ENCODE results near the gene MARK3. TPM values are rescaled to one million over a fixed set of nuclear protein-coding genes. Genes with fewer than 3 reads are reported as not detected.

MARK3 gene
- total RNA-seq, 1 experiment from 2014 or later, result 72.5 TPM

- H3K4me2 ChIP-seq (ENCODE audit: low read length), result no peak overlapping the region
- no peaks in the 10 kb centered on the region for H4K20me1 ChIP-seq (ENCODE audit: insufficient read depth)
- no peak overlapping the region for H3K9ac ChIP-seq (ENCODE audit: low read length)
- no peak overlapping the region for H3K4me3 ChIP-seq (replicated peaks in 1 of 2; ENCODE audit: low read depth in 1 of 2, low read length in 2 of 2)
- BruUV-seq (replicated peaks), result TSS peak; percentile 6
- no peaks in the 10 kb centered on the region for H3K9me2 ChIP-seq (ENCODE audit: insufficient read depth)
- H2AFZ ChIP-seq (ENCODE audit: low read depth, low read length, poor library complexity, severe bottlenecking), result no peak overlapping the region
- H3K79me2 ChIP-seq (ENCODE audit: insufficient read depth, low read length), result peaks cover 18% of the 10 kb centered on the region
- no peak for TF ChIP-seq CTCF (IDR thresholded peaks at IDR 0.05 in 2 of 3, conservative IDR thresholded peaks at IDR 0.05 in 1 of 3; ENCODE audit: borderline replicate concordance in 1 of 3, insufficient read depth in 1 of 3, low read depth in 2 of 3, low read length in 2 of 3)
- TF ChIP-seq ZFX (IDR thresholded peaks at IDR 0.05), result no peak
- TF ChIP-seq MAX (IDR thresholded peaks at IDR 0.05), result no peak
- TF ChIP-seq ZNF274 (IDR thresholded peaks at IDR 0.05; ENCODE audit: low read depth, low read length), result no peak
- no peak for TF ChIP-seq ELF1 (IDR thresholded peaks at IDR 0.05; ENCODE audit: borderline replicate concordance, low read depth)
- no peak for TF ChIP-seq REST (IDR thresholded peaks at IDR 0.05; ENCODE audit: low read depth)
- TF ChIP-seq EZH2phosphoT487 (IDR thresholded peaks at IDR 0.05; ENCODE audit: borderline replicate concordance), result no peak
- no peak for TF ChIP-seq TCF7L2 (IDR thresholded peaks at IDR 0.05; ENCODE audit: borderline replicate concordance, extremely low read depth, insufficient read depth, insufficient read length)
- no peak for TF ChIP-seq ATF3 (IDR thresholded peaks at IDR 0.05)
- TF ChIP-seq POLR2A (IDR thresholded peaks at IDR 0.05; ENCODE audit: borderline replicate concordance, extremely low read depth, insufficient read depth, insufficient read length), result no peak
- TF ChIP-seq SIN3A (IDR thresholded peaks at IDR 0.05; ENCODE audit: low read depth), result no peak
- no peak for TF ChIP-seq RAD21 (IDR thresholded peaks at IDR 0.05; ENCODE audit: low read depth)
- TF ChIP-seq CBX3 (IDR thresholded peaks at IDR 0.05; ENCODE audit: low read depth), result no peak
- no peak for TF ChIP-seq SP1 (IDR thresholded peaks at IDR 0.05; ENCODE audit: low read depth)
- TF ChIP-seq YY1 (IDR thresholded peaks at IDR 0.05; ENCODE audit: extremely low read depth, insufficient replicate concordance, low read depth, low read length), result no peak
- no peak for TF ChIP-seq CEBPB (IDR thresholded peaks at IDR 0.05; ENCODE audit: low read depth)
- TF ChIP-seq FOSL1 (IDR thresholded peaks at IDR 0.05; ENCODE audit: low read depth), result no peak
- ChIA-PET RAD21 (ENCODE audit: low non-redundant PET in 1 of 2, low total read pairs in 2 of 2, uncharacterized antibody in 2 of 2, unreplicated experiment in 2 of 2) (no interaction called here), POLR2A (interaction anchor here (2.8 kb wide), 1 partner anchor 14 kb away, joined by 9 read pairs; the partner anchor contains the start of gene CKB), CTCF (no interaction called here)
- H3K27ac ChIP-seq (ENCODE audit: low read depth, low read length), result no peak overlapping the region
- H3K4me1 ChIP-seq (ENCODE audit: control insufficient read depth in 1 of 2, insufficient read depth in 2 of 2, low read length in 2 of 2), result peaks cover 9 to 28% of the 10 kb centered on the region in 2 experiments
- H3K9me3 ChIP-seq (ENCODE audit: control insufficient read depth in 1 of 2, insufficient read depth in 1 of 2, low read depth in 1 of 2, low read length in 2 of 2), result no peaks in the 10 kb centered on the region
- H3K27me3 ChIP-seq (ENCODE audit: insufficient read depth, low read length), result no peaks in the 10 kb centered on the region
- DNase-seq (ENCODE audit: low read depth, low spot score) (no peak), ATAC-seq (no peak)
- H3K36me3 ChIP-seq (ENCODE audit: control insufficient read depth in 1 of 2, insufficient read depth in 2 of 2, low read length in 2 of 2), result peaks cover 0 to 13% of the 10 kb centered on the region in 2 experiments; a peak in 2 of 4 replicates
- intact Hi-C loops (cut with micrococcal nuclease), result no loop called here
Measured at GRCh38 chr14:103535081-103535890, 150.1 kb downstream of the MARK3 start.
